Right ventricle myocardium inferior (tissue), 1 donor: ENCODE data around the gene IPPK. TPM values are rescaled to one million over a fixed set of nuclear protein-coding genes. Genes with fewer than 3 reads are reported as not detected.
A peak's percentile ranks its signal among the peaks of the same experiment; 100 is the strongest.
"Not testable (repeated sequence)": the region's sequence is repeated elsewhere in the genome, so short reads cannot be mapped to it uniquely, and the experiment has no call there.

Experiments
- ATAC-seq: fragments of 200-7000 bp; cut with Tn5 transposase; one replicate; pipeline ENCODE4 v1.9.1; 2020; ENCODE audit warnings: mild to moderate bottlenecking, moderate library complexity
- DNase-seq: peaks from one replicate; pipeline ENCODE4 v3.0.0; 2021; ENCODE audit errors: missing footprints
- intact Hi-C: fragments of 100-400 bp; cut with DNase I; formaldehyde crosslinking; loops from one replicate; pipeline ENCODE4 v1.11.0; 2022
- total RNA-seq: library from RNA; stranded (reverse); fragmentation: NEBNext Ultra II Directional; extraction: Animal tissue kit (Norgen Biotek cat#: 25700); gene quantifications from one replicate; pipeline ENCODE4 v1.2.1, GENCODE V29; 2021
- donor health status: DM: no; HTN: yes; CAD: no; lungs with severe emphysema.

Gene IPPK
- total RNA-seq, 1 donor from 2014 or later = 5.9 TPM

DNA sequence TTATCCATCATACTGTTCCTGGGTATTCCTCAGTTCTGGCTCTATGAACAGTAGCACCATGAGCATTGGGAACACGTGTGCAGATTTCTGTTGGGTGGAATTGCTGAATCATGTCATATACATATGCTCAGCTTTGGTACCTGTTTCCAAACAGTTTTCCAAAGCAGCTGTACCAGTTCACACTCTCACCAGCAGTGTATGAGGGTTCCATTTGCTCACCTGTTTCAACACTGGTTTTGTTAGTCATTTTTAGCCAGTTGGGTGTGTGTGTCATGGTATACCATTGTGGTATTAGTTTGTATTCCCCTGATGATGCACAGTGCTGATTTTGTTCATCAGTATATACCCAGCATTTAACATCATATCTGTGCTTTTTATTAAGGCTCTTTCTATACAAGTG lies 77.4 kb downstream of the IPPK start:
- ATAC-seq (no peak), DNase-seq (no peak)
- intact Hi-C loops = no loop called here

DNA sequence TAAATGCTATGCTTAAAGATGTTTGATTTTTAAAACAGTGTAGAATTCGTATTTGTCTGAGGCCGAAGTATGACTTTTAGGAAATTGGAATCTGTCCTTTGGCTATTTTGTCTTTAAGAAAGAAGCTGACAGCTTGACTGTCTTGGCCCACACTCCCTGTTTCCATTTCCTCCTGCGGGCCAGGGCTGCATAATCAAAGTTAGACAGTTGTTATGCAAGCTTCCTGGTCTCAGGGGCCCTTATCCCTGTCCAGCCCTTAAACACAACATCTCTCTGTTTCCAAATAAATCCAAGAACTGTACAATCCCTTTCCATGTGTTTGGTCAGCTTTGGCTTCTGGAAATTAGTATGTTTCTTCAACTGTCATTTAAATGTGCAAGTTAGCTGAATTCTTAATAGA lies 79.6 kb downstream of the IPPK start:
- DNase-seq (peak; percentile 77), ATAC-seq (peak; percentile 99)
- intact Hi-C loops = no loop called here

GRCh38 chr9:92589923-92590322 lies 80.0 kb downstream of the IPPK start:
- DNase-seq (no peak), ATAC-seq (no peak)
- intact Hi-C loops = no loop called here

- intact Hi-C loops = no loop called here
- DNase-seq = no peak
- ATAC-seq = no peak
Measured at GRCh38 chr9:92576175-92576574, 93.8 kb downstream of the IPPK start.

DNA sequence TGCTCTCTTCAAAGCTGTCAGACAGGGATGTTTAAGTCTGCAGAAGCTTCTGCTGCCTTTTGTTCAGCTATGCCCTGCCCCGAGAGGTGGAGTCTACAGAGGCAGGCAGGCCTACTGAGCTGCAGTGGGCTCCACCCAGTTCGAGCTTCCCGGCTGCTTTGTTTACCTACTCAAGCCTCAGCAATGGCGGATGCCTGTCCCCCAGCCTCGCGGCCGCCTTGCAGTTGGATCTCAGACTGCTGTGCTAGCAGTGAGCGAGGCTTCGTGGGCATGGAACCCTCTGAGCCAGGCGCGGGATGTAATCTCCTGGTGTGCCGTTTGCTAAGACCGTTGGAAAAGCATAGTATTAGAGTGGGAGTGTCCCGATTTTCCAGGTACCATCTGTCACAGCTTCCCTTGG lies 96.3 kb downstream of the IPPK start:
- DNase-seq, intact Hi-C loops, ATAC-seq: not testable (repeated sequence)

DNA sequence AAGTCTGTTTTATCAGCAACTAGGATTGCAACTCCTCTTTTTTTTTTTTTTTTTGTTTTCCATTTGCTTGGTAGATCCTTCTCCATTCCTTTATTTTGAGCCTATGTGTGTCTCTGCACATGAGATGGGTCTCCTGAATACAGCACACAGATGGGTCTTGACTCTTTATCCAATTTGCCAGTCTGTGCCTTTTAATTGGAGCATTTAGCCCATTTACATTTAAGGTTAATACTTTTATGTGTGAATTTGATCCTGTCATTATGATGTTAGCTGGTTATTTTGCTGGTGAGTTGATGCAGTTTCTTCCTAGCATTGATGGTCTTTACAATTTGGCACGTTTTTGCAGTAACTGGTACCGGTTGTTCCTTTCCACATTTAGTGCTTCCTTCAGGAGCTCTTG lies 98.1 kb downstream of the IPPK start:
- intact Hi-C loops, DNase-seq, ATAC-seq: not testable (repeated sequence)

DNA sequence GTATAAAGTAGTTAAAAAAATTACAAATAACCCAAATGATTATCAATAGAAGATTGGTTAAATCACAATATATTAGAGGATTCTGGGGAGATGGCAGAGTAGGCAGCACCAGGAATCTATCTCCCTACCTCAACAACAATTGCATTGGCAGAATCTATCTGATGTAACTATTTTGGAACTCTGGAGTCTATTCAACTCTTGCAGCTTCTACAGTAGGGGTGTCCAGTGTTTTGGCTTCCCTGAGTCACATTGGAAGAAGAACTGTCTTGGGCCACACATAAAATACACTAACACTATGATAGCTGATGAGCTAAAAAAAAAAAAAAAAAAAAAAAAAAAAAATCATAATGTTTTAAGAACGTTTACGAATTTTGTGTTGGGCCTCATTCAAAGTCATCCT lies 104.9 kb downstream of the IPPK start:
- intact Hi-C loops = no loop called here
- no peak for ATAC-seq

GRCh38 chr9:92564504-92564903 lies 105.4 kb downstream of the IPPK start:
- intact Hi-C loops = no loop called here
- no peak for ATAC-seq
- no peak for DNase-seq

More for the DNA sequence above, 104.9 kb downstream of the IPPK start:
- DNase-seq = no peak

Other genes with a start within 250 kb of the IPPK start
- gene OMD, start 245.7 kb downstream of the IPPK start, total RNA-seq = 3.2 TPM
- 5.7 TPM for gene ASPN, start 187.6 kb downstream of the IPPK start, total RNA-seq
- 8.5 TPM for gene ECM2, start 134.1 kb downstream of the IPPK start, total RNA-seq
- 33.8 TPM for gene BICD2, start 94.7 kb upstream of the IPPK start, total RNA-seq
- 4.3 TPM for gene ZNF484, start 207.9 kb upstream of the IPPK start, total RNA-seq